ENCODE measurements around the gene DLG5.

The DLG5 gene

DNA sequence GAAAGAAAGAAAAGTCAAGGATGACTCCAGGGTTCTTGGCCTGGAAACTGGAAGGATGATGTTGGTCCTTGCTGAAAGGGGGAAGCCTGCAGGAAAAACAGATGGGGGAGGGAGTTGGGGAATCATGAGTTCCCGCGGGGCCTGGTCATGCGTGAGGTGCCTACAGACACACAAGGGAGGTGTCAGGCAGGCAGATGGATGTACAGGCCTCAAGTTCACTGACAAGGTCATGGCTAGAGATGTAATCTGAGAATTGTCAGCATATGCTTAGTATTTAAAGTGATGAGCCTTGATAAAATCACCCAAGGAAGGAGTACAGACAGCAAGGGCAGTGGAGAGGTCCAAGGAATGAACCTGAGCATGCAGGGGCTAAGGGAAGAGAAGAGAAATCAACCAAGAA, 46.8 kb downstream of the DLG5 start:
- TF ChIP-seq, protein P1, sequence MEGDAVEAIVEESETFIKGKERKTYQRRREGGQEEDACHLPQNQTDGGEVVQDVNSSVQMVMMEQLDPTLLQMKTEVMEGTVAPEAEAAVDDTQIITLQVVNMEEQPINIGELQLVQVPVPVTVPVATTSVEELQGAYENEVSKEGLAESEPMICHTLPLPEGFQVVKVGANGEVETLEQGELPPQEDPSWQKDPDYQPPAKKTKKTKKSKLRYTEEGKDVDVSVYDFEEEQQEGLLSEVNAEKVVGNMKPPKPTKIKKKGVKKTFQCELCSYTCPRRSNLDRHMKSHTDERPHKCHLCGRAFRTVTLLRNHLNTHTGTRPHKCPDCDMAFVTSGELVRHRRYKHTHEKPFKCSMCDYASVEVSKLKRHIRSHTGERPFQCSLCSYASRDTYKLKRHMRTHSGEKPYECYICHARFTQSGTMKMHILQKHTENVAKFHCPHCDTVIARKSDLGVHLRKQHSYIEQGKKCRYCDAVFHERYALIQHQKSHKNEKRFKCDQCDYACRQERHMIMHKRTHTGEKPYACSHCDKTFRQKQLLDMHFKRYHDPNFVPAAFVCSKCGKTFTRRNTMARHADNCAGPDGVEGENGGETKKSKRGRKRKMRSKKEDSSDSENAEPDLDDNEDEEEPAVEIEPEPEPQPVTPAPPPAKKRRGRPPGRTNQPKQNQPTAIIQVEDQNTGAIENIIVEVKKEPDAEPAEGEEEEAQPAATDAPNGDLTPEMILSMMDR (IDR thresholded peaks at IDR 0.05; ENCODE audit: extremely low read depth, missing control alignments) = no peak

DNA sequence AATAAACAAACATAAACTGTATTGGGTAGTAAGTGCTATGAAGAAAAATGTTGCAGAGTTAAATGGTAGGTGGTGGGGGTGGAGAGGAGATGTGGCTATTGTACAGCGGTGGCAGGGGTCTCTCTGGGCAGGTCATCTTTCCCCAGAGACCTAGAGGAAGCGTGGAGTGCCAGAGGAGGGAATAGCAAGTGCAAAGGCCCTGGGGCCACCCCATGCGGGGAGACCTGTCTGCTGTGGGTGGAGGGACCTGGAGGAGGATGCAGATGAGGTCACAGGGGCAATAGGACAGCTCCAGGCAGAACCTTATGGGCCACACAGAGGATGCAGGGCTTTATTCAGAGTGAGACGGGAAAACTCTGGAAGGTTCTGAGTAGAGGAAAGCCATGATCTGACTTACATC, 47.5 kb downstream of the DLG5 start:
- no peak for DNase-seq (ENCODE audit: low spot score)
- TF ChIP-seq, protein P1 (IDR thresholded peaks at IDR 0.05; ENCODE audit: extremely low read depth, missing control alignments) = no peak

More for the DNA sequence above, 46.8 kb downstream of the DLG5 start:
- no peak for DNase-seq (ENCODE audit: low spot score)

DNA sequence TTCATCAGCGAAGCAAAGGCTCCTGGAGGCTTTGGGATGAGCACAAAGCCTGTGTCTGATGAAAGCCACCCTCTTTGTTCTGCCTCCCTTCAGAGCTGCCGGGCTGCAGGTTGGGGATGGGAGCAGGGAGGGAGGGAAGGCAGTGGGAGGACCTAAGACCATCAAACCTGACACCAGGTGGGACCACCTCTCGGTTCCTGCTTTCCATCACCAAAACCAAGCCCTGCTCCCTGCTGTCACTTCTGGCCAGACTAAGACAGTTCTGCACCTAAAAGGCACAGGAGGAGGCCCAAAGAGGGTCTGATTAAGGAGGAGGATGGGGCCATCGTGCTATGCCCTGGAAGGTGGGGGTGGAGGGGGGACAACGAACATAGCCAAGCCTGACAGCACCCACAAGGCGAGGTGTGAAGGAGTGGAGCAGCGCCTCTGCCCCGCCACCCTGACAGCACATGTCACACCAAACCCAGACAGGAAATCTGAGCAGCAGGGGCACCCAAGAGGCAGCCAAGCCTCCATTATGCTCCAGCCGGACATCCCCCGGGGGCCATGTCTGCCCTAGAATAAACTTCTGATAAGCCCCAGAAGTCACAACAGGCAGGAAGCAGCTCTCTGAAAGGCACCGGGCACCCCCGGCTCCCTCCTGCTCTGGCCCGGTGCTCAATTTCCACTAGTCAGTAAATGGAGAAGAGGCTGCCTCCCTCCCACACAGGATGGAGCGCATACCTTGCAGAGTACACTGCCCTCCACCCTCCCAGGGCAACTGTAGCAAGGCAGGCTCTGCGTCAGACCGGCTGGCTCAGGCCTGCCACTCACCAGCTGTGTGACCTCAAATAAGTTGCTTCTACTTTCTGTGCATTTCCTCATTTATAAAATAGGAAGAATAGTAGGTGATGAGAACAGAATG, 48.9 kb downstream of the DLG5 start:
- peak; percentile 40 for DNase-seq (ENCODE audit: low spot score)
- TF ChIP-seq, protein P1 (IDR thresholded peaks at IDR 0.05; ENCODE audit: extremely low read depth, missing control alignments) = no peak

DNA sequence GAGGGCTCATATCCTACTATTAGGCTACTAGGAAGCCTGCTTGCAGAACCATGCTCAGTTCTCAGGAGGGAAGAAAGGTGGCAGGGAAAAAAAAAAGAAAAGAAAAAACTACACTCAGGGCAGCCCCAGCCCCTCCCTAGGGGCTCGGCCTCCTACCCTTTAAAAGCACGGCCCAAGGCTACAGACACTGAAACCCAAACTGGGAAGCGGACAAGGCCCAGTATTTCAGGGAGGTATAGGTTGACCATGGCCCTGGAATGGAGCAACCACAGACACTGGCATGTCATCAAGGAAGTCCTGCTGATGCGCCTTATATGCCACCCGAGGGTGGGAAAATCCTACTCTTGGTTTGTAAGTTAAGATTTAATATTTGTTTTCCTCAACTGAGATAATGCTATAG, 50.8 kb downstream of the DLG5 start:
- TF ChIP-seq, protein P1 (IDR thresholded peaks at IDR 0.05; ENCODE audit: extremely low read depth, missing control alignments) = no peak
- no peak for DNase-seq (ENCODE audit: low spot score)

DNA sequence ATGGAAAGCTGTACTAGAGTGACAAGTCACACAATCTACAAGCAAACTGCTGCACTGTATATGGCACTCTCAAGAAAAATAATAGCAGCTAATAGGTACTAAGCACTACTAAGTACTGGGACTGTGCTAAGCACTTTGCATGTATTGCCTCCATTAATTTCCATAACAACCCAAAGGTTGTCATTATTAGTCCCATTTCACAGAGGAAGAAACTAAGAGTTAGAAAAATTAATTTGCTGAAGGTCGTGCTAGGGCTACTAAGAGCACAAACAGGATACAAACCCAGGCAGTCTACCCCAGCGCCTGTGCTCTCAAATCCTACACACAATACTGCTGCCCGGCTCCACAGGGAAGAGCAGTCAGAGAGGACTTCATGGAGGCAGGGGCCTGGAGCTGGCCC, 51.7 kb downstream of the DLG5 start:
- TF ChIP-seq, protein P1 (IDR thresholded peaks at IDR 0.05; ENCODE audit: extremely low read depth, missing control alignments) = no peak
- DNase-seq (ENCODE audit: low spot score) = no peak

DNA sequence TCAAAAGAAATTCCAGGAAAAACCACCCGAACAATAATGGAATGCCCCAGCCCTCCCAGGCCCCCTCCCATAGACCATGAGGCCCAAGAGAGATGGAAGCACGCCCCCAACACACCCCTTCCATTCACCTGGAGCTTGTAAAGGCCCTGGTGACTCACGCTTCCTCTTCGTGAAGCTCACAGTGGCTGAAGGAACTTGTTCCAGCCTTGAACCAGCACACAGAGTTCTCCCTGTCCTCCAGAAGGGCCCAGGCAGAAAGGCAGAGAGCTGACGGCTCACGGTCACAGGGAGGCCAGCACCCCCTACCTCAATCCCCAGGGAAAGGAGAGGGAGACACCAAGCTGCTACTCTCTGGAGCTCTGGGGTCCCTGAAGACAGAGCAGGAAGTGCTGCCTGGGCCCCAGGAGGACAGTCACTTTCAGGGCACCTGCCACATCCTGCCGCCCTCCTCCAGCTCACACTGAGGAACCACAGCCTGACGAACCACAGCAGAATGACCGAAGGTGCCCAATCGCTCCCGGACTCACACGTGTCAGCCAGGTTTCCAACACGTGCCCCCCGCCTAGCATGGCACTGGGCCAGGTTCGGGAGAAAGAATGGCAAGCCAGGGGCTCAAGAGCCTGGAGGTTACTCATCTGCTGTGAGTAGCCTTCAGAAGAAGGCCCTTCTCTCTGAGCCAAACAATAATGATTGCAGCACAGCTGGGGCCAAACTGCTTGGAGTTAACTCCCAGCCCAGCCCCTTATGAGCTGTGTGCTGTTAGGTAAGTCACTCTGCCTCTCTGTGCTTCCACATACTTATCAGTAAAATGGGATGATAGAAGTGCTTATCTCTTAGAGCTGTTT, 52.8 kb downstream of the DLG5 start:
- TF ChIP-seq, protein P1 (IDR thresholded peaks at IDR 0.05; ENCODE audit: extremely low read depth, missing control alignments) = no peak
- DNase-seq (ENCODE audit: low spot score) = peak; percentile 68
